ENCODE measurements around the gene BRD2. TPM values are rescaled to one million over a fixed set of nuclear protein-coding genes. Genes with fewer than 3 reads are reported as not detected.

BRD2 gene
- total RNA-seq, 1 experiment from 2014 or later = 118 TPM

- Histone ChIP-seq H3K27me3 (replicated peaks) (no peaks in the 10 kb centered on the region), H3K27ac (peak overlapping the region; percentile 99), H3K4me1 (replicated peaks) (peaks cover 34% of the 10 kb centered on the region), H3K9me3 (replicated peaks) (no peaks in the 10 kb centered on the region), H3K4me3 (peak overlapping the region; percentile 57), H3K36me3 (peaks cover 63% of the 10 kb centered on the region)
- DNase-seq (ENCODE audit: low read depth in 1 of 2, low spot score in 2 of 2) = peak; percentile 99 to 100
Observed at GRCh38 chr6:32971581-32972352, 3.4 kb downstream of the BRD2 start.

GRCh38 chr6:32972353-32973143 is 4.2 kb downstream of the BRD2 start:
- Histone ChIP-seq H3K36me3 (peaks cover 71% of the 10 kb centered on the region), H3K9me3 (replicated peaks) (no peaks in the 10 kb centered on the region), H3K4me3 (peak overlapping the region; percentile 57), H3K4me1 (replicated peaks) (peaks cover 30% of the 10 kb centered on the region), H3K27ac (peak overlapping the region; percentile 5; the same call in 1 of the 2 replicates), H3K27me3 (replicated peaks) (no peaks in the 10 kb centered on the region)
- DNase-seq (ENCODE audit: low read depth in 1 of 2, low spot score in 2 of 2) = peak in 1 of 2 experiments; percentile 45

GRCh38 chr6:32973144-32974015 is 5.0 kb downstream of the BRD2 start:
- no peak overlapping the region for H3K27ac ChIP-seq
- H3K36me3 ChIP-seq = peaks cover 79% of the 10 kb centered on the region
- DNase-seq (ENCODE audit: low read depth in 1 of 2, low spot score in 2 of 2) = peak; percentile 56 to 57

GRCh38 chr6:32974016-32974333 is 5.6 kb downstream of the BRD2 start:
- Histone ChIP-seq H3K4me1 (replicated peaks) (peaks cover 24% of the 10 kb centered on the region), H3K4me3 (peak overlapping the region; percentile 57), H3K27ac (no peak overlapping the region), H3K36me3 (peaks cover 85% of the 10 kb centered on the region), H3K27me3 (replicated peaks) (no peaks in the 10 kb centered on the region), H3K9me3 (replicated peaks) (no peaks in the 10 kb centered on the region)
- peak in 1 of 2 experiments; percentile 40 for DNase-seq (ENCODE audit: low read depth in 1 of 2, low spot score in 2 of 2)

More at GRCh38 chr6:32973144-32974015, 5.0 kb downstream of the BRD2 start:
- peak overlapping the region; percentile 57 for H3K4me3 ChIP-seq
- H3K9me3 ChIP-seq (replicated peaks) = no peaks in the 10 kb centered on the region
- H3K27me3 ChIP-seq (replicated peaks) = no peaks in the 10 kb centered on the region
- H3K4me1 ChIP-seq (replicated peaks) = peaks cover 24% of the 10 kb centered on the region

- H3K36me3 ChIP-seq = peaks cover 87% of the 10 kb centered on the region
- no peaks in the 10 kb centered on the region for H3K9me3 ChIP-seq (replicated peaks)
- DNase-seq (ENCODE audit: low read depth in 1 of 2, low spot score in 2 of 2) = peak in 1 of 2 experiments; percentile 20
- H3K4me1 ChIP-seq (replicated peaks) = peaks cover 19% of the 10 kb centered on the region
- H3K4me3 ChIP-seq = peak overlapping the region; percentile 57
- H3K27me3 ChIP-seq (replicated peaks) = no peaks in the 10 kb centered on the region
- no peak overlapping the region for H3K27ac ChIP-seq
Observed at GRCh38 chr6:32974541-32975308, 6.3 kb downstream of the BRD2 start.

GRCh38 chr6:32975886-32976285 is 7.5 kb downstream of the BRD2 start:
- H3K4me1 ChIP-seq (replicated peaks) = peaks cover 15% of the 10 kb centered on the region
- peaks cover 95% of the 10 kb centered on the region for H3K36me3 ChIP-seq
- no peaks in the 10 kb centered on the region for H3K27me3 ChIP-seq (replicated peaks)
- H3K4me3 ChIP-seq = no peak overlapping the region
- H3K27ac ChIP-seq = no peak overlapping the region
- no peak for DNase-seq (ENCODE audit: low read depth in 1 of 2, low spot score in 2 of 2)
- no peaks in the 10 kb centered on the region for H3K9me3 ChIP-seq (replicated peaks)

GRCh38 chr6:32976334-32977069 is 8.1 kb downstream of the BRD2 start:
- Histone ChIP-seq H3K4me3 (no peak overlapping the region), H3K4me1 (replicated peaks) (peaks cover 10% of the 10 kb centered on the region), H3K27me3 (replicated peaks) (no peaks in the 10 kb centered on the region), H3K36me3 (peaks cover 95% of the 10 kb centered on the region), H3K9me3 (replicated peaks) (no peaks in the 10 kb centered on the region), H3K27ac (no peak overlapping the region)
- DNase-seq (ENCODE audit: low read depth in 1 of 2, low spot score in 2 of 2) = no peak

GRCh38 chr6:32977272-32977952 is 9.0 kb downstream of the BRD2 start:
- Histone ChIP-seq H3K4me3 (no peak overlapping the region), H3K27ac (no peak overlapping the region), H3K9me3 (replicated peaks) (no peaks in the 10 kb centered on the region), H3K36me3 (peaks cover 100% of the 10 kb centered on the region), H3K27me3 (replicated peaks) (no peaks in the 10 kb centered on the region), H3K4me1 (replicated peaks) (peaks cover 8% of the 10 kb centered on the region)
- no peak for DNase-seq (ENCODE audit: low read depth in 1 of 2, low spot score in 2 of 2)

GRCh38 chr6:32977953-32978324 is 9.5 kb downstream of the BRD2 start:
- DNase-seq (ENCODE audit: low read depth in 1 of 2, low spot score in 2 of 2) = no peak
- Histone ChIP-seq H3K4me3 (no peak overlapping the region), H3K27ac (no peak overlapping the region), H3K36me3 (peaks cover 100% of the 10 kb centered on the region), H3K9me3 (replicated peaks) (no peaks in the 10 kb centered on the region), H3K4me1 (replicated peaks) (peaks cover 8% of the 10 kb centered on the region), H3K27me3 (replicated peaks) (no peaks in the 10 kb centered on the region)

GRCh38 chr6:32979720-32980487 is 11.5 kb downstream of the BRD2 start:
- no peaks in the 10 kb centered on the region for H3K9me3 ChIP-seq (replicated peaks)
- peaks cover 8% of the 10 kb centered on the region for H3K4me1 ChIP-seq (replicated peaks)
- H3K27ac ChIP-seq = no peak overlapping the region
- no peak overlapping the region for H3K4me3 ChIP-seq
- peaks cover 85% of the 10 kb centered on the region for H3K36me3 ChIP-seq
- H3K27me3 ChIP-seq (replicated peaks) = no peaks in the 10 kb centered on the region
- no peak for DNase-seq (ENCODE audit: low read depth in 1 of 2, low spot score in 2 of 2)

GRCh38 chr6:32980488-32981038 is 12.2 kb downstream of the BRD2 start:
- DNase-seq (ENCODE audit: low read depth in 1 of 2, low spot score in 2 of 2) = no peak
- Histone ChIP-seq H3K4me3 (no peak overlapping the region), H3K9me3 (replicated peaks) (no peaks in the 10 kb centered on the region), H3K4me1 (replicated peaks) (peaks cover 2% of the 10 kb centered on the region), H3K27ac (no peak overlapping the region), H3K27me3 (replicated peaks) (no peaks in the 10 kb centered on the region), H3K36me3 (peaks cover 78% of the 10 kb centered on the region)
